Epithelial cell of esophagus (primary cell): Measurements from ENCODE around the gene OOSP4B.
"Not testable (repeated sequence)": the region's sequence is repeated elsewhere in the genome, so short reads cannot be mapped to it uniquely, and the experiment has no call there.

ENCODE experiments used
- DNase-seq: peaks from one replicate; pipeline ENCODE4 v3.0.0; 2010; ENCODE audit warnings: low read depth
- H3K4me3 ChIP-seq: 2 replicates; pipeline ENCODE4 v1.5.1; 2011; ENCODE audit warnings: mild to moderate bottlenecking, low read length, control low read depth
- CTCF ChIP-seq: IDR thresholded peaks from 2 replicates; pipeline ENCODE4 v1.5.1; 2011; ENCODE audit warnings: low read depth, mild to moderate bottlenecking, low read length, control low read depth, inconsistent platforms; ENCODE audit not compliant: insufficient read depth; ENCODE audit errors: missing control alignments

Gene OOSP4B

GRCh38 chr11:60018058-60018457 is 1.1 kb downstream of the OOSP4B start:
- TF ChIP-seq CTCF: no peak
- no peak overlapping the region for H3K4me3 ChIP-seq
- no peak for DNase-seq

GRCh38 chr11:60020376-60020775 is 3.4 kb downstream of the OOSP4B start:
- DNase-seq, H3K4me3 ChIP-seq: not testable (repeated sequence)

GRCh38 chr11:60029015-60029632 is 12.1 kb downstream of the OOSP4B start:
- no peak overlapping the region for H3K4me3 ChIP-seq
- DNase-seq: no peak
- TF ChIP-seq CTCF: no peak

GRCh38 chr11:60040109-60040508 is 23.1 kb downstream of the OOSP4B start, which contains the start of gene OOSP2:
OOSP2 (plus strand) TSS chr11:60040409; CDS start chr11:60040460, 51 bp downstream.
- H3K4me3 ChIP-seq: no peak within 1 kb of the TSS
- DNase-seq: no peak
- no peak for TF ChIP-seq CTCF

- H3K4me3 ChIP-seq, DNase-seq: not testable (repeated sequence)
Observed at GRCh38 chr11:60050422-60050821, 33.4 kb downstream of the OOSP4B start.

- H3K4me3 ChIP-seq, DNase-seq: not testable (repeated sequence)
Observed at GRCh38 chr11:60050839-60051238, 33.9 kb downstream of the OOSP4B start.

GRCh38 chr11:60056349-60056969 is 39.5 kb downstream of the OOSP4B start, which contains the start of gene MS4A3:
MS4A3 (plus strand) TSS chr11:60056665; CDS start chr11:60061161, 4,496 bp downstream.
- no peak for DNase-seq
- no peak within 1 kb of the TSS for H3K4me3 ChIP-seq
- no peak for TF ChIP-seq CTCF

GRCh38 chr11:60059052-60059451 is 42.1 kb downstream of the OOSP4B start:
- no peak overlapping the region for H3K4me3 ChIP-seq
- peak; percentile 23 for DNase-seq
- TF ChIP-seq CTCF: no peak
